NCI-H82 (cell line): Measurements from ENCODE around the gene ZNF106.

Experiments
- DNase-seq: peaks from one replicate; lab custom pipeline; 2025; lab: John Stamatoyannopoulos, UW

The ZNF106 gene

GRCh38 chr15:42474827-42475226 lies 16.1 kb downstream of the ZNF106 start:
- no peak for DNase-seq

DNA sequence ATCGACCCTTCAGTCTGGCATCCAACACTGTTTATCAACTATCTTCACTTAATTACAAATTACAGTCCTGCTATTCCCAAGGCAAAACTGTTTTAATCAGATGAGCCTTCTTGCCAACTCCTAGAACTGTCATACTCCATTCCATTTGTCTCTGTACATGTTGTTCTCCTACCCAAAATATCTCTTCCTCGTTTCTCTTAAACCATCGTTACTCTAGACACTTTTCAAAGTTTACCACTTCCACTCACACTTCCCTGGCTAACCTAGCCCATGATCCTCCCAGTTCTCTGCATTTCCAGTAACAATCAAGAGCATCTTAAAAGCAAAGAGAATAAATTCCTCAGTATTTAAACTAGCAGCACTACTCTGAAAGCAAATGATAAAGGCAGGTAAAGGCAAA lies 19.9 kb downstream of the ZNF106 start:
- DNase-seq: no peak

DNA sequence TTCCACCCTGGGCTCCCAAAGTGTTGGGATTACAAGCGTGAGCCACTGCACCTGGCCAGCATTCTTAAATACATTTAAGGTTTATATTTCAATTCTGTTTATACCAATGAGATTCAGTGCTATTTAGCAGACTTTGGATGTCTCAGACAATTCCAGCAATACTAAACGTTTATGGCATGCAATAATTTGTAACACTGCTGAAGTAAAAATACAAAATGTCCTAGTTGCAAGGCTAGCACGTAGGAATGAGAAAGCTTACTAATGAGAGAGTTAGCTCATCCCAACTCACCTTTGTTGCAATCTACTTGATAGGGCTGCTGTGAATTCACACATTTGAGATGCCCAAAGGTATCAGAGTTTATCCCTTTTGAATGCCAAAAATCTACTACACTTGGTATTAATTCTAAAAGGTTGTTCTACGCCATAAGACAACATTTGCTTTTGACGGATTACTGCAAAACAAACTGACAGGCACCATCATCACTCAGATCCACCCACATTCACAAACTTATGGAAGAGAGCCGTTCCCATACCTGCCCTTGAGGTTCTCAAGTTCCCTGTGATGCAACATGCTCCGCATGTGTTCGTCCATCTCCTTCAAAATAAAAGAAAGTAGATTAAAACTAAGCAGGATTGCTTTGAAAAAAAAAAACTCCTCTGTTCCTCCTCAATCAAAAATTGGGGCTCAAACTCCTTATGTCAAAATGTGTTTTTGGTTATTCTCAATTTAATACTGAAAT lies 25.3 kb downstream of the ZNF106 start:
- DNase-seq: no peak

DNA sequence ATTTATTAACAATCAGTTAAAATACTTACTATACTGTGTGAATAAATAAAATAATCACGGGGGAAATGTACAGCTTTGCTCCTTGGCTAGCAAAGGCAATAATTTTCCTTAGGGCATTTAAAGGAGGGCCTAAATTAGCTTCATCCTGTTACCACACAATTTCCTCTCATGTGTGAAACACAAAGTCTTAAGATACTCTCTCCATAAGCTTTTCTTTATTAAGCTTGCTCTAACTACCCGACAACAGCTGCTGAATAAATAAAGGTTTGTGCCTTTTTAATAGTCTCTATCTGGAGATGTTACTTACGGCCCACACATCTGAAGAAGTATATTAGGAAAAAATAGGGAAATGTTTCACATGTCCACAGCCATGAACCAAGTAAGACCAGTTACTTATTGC lies 29.7 kb downstream of the ZNF106 start:
- DNase-seq: peak; percentile 12

DNA sequence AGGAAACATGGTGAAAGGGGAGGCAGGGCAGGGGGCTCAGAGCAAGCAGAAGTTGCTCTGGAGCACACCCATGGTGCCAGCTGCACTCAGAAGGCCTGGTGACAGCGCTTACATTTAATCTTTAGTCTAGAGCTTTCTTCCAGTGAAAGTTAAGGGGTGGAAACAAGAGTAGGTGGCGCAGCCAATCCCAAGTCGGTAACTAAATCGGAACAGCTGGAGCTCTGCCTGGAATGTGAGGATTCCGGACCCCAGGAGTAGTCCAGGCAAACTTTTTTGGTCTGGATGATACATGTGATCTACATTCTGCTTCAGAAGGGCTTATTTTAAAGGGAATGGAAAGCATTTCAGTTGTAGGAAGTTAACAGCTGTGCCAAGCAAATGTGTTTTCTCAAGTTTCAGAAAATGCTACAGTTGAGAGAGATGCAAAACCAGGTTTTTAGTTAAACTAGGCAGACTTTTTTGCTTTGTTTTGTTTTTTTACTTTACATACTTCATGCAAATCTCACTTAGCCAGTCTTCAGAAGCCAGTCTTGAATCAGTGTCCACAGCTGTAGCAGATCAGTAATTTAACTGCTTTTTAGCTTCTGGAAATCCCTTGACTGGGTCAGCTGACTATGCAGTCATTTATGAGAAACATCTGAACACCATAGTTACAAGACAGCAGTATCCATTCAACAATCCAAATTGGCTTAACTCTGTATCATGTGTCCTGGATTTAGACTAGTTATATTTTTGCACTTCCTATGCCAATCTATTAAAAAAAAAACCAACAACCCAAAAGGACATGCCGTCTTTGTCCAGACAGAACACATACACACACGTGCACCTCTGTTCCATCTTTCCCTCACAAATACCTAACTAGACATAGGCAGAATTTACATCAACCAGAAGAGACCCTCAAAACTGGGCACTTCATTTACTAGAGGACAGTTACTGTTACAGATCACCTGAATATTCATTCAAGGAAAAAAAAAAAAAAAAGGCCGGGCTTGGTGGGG lies 33.2 kb downstream of the ZNF106 start:
- DNase-seq: peak; percentile 66

DNA sequence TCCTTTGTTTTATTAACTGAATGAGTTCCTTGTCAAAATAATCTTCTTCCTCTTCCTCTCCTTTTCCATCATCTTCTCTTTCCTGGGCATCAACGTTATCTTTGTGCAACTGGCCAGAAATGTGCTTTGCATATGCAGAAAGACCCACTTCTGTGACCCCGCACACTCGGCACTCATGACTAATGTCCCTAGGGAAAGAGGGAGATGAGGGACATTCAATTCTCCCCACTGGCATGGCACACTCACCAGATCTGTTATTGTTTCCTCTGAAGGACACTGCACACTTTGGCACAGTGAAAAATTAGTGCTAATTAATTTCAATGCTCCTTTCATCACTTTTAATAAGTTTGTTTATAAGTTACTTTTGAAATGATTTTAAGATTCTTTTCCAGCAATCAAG lies 34.0 kb downstream of the ZNF106 start:
- no peak for DNase-seq

DNA sequence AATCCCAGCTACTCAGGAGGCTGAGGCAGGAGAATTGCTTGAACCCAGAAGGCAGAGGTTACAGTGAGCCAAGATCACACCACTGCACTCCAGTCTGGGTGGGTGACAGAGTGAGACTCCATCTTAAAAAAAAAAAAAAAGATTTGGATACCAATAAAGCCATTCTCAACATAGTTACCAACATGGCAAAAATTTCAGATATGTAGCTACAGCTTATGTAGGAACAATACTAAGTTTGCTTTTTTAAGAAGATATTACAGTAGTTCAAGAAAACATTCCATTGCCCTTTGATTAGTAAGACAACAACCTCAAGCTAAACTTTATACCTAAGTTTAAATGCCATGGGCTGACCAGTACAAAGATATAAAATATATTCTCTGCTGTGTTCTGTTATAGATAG lies 34.4 kb downstream of the ZNF106 start:
- no peak for DNase-seq

GRCh38 chr15:42453826-42454225 lies 37.1 kb downstream of the ZNF106 start:
- no peak for DNase-seq

- DNase-seq: no peak
These were observed 40.5 kb downstream of the ZNF106 start for GRCh38 chr15:42450425-42450790.

DNA sequence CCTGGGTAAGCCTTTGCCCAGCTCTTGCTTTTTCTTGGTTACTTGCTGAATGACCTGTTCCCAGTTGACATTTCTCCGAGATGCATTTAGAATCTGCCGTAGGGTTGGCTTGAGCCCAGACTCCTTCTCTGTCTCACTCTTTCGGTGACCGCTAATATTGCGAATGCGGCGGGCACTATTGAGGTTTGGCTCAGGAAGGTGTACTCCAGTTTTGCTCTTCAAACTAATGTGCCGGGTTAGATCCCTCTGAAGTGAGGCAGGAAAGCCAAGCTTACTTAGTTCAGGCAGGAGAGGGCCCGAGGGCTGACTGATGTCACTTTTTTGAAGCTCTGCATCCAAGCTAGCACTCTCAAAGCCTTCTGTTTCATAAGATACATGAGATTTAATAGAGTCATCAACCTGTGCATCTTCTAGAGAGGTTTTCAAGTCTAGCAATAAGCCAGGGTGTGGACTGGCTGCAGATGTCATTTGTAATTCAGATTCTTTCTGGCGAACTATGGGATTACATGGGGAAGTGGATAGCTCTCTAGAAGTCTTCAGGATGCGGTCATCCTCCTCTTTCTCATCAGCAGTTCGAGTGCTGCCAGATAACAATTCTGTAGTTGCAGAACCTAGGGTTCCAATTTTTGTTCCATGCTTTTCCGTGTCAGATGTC lies 41.0 kb downstream of the ZNF106 start:
- DNase-seq: no peak

DNA sequence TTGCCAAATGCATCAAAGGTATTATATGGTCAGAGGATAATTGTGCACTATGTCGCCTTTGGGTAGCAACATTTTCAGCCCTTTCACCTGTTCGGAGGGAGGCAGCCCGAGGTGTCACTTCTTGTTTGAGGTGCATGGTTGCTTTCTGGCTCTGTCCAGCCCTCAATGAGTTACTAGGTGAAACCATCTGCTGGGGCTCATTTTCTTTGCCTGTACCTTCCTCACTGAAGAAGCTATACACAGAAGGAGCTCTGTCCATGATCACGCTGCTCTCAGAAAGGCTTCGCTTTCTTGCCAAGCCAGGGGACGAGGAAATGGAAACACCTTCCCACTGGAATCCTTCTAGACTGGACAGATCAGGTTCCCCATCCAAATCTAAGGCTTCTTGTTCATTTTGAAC lies 42.7 kb downstream of the ZNF106 start:
- DNase-seq: no peak

- DNase-seq: no peak
These were observed 43.3 kb downstream of the ZNF106 start for GRCh38 chr15:42447599-42447998.

- DNase-seq: no peak
These were observed 45.4 kb downstream of the ZNF106 start for GRCh38 chr15:42445551-42445950.

GRCh38 chr15:42444415-42445063 lies 46.4 kb downstream of the ZNF106 start:
- DNase-seq: peak; percentile 63

GRCh38 chr15:42427429-42428223 lies 63.3 kb downstream of the ZNF106 start:
- DNase-seq: no peak

DNA sequence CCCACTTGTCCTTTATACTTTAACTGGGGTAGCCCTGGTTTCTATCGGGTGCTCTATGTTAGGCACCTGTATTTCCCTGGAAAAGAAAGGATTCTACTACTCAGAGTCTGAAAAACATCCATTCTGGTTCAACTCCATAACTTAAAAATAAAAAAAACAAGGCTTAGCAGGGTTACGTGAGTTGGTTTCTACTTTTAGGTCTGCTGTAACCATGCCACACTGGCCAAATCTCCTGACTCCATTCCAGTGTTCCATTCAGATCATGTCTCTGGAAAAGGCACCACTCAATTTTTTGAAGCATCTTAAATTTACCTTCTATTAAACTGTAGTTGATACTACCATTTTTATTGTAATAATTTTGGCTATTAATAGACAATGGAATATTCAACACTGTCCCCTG lies 69.6 kb downstream of the ZNF106 start:
- no peak for DNase-seq

GRCh38 chr15:42419369-42419768 lies 71.6 kb downstream of the ZNF106 start:
- no peak for DNase-seq

DNA sequence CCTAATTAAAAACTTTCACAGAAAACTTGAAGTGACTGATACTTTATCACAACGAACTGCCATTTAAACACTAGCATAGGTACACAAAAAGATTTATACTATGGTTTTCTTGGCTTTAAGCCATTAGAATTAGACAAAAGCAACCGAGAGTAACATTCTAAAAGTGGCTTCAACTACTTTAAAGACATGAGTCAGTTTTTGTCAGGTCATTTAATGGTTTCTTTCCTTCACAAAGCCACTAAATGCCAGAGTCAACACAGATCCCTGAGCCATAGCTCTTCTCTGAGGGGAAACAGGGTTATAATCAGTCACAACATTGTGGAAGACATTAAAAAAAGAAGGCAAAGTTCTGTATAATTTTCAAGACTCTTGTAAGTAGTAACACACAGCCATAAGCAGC lies 77.0 kb downstream of the ZNF106 start:
- no peak for DNase-seq

- DNase-seq: no peak
These were observed 79.1 kb downstream of the ZNF106 start for GRCh38 chr15:42411884-42412283.

DNA sequence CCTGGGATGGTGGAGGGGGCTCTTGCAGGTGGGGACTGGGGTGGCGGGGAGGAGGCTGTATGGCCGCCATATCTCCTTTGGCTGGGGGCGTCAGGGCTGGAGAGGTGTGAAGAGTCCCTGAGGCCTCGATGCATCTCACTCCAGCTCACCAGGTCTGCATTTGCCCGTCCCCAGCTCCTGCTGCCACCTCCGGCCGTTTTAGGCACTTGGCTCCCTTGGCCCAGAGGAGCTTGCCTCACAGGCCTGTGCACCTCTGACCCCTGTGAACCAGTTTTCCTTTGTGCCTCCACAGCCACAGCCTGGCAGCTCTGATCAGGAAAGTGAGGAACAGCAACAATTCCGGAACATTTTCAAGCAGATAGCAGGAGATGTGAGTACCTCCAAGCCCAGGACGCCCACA lies 81.9 kb downstream of the ZNF106 start:
- DNase-seq: no peak

GRCh38 chr15:42408178-42408577 lies 82.8 kb downstream of the ZNF106 start:
- no peak for DNase-seq
